ENCODE results near the gene FMN1. TPM values are rescaled to one million over a fixed set of nuclear protein-coding genes. Genes with fewer than 3 reads are reported as not detected.

FMN1 gene
- total and polyA plus RNA-seq, 2 experiments from 2014 or later, result 0.93 to 2.2 TPM

DNA sequence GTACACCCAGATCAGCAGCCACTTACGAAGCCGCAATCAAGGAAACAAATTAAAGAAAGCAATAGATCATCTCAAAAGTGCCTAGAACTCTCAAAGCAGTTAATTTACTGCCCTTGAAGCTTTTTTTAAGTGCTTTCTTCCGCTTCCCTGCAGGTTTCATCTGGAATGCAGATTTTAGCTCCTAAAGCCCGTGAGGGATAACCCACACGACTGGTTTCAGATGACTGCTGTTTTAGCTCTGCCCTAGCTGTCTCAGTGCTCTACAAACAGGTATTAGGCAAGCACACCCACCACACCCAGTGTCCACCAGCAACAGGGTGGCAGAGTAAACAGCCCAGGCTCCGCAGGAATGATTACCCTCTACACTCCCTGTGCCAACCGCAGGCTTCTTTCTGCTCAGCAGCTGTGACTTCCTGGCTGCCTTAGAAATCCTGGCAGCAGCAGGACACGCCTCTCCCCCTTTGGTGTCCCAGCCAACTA, 126.0 kb downstream of the FMN1 start:
- peak; percentile 39 for DNase-seq
- H4K20me1 ChIP-seq (ENCODE audit: insufficient read depth), result no peaks in the 10 kb centered on the region
- WGBS, 2 experiments (ENCODE audit: low coverage in 1 of 2, low lambda C conversion rate in 2 of 2, missing lambda C conversion rate in 2 of 2), result 37 to 48% methylated on average over 8 of the region's 8 CpGs
- 0 out of 2 replicates have a peak, but pooled peaks cover 10% of the 10 kb centered on the region for H3F3A ChIP-seq (ENCODE audit: insufficient read depth)
- H3K9ac ChIP-seq, result peak overlapping the region; percentile 68
- no peaks in the 10 kb centered on the region for H3K36me3 ChIP-seq (ENCODE audit: low read depth)
- TF ChIP-seq EZH2phosphoT487 (IDR thresholded peaks at IDR 0.05; ENCODE audit: insufficient read depth, low read depth) (no peak), EZH2 (IDR thresholded peaks at IDR 0.05; ENCODE audit: insufficient read depth, poor library complexity, severe bottlenecking) (no peak)
- peaks cover 31% of the 10 kb centered on the region for H3K4me1 ChIP-seq (ENCODE audit: insufficient read depth)
- H3K9me3 ChIP-seq (ENCODE audit: low read depth), result no peaks in the 10 kb centered on the region
- in situ Hi-C loops (cut with MboI), result no loop called here
- H3K4me2 ChIP-seq (ENCODE audit: unreplicated experiment), result peak overlapping the region; percentile 74
- H3K27me3 ChIP-seq (replicated peaks; ENCODE audit: insufficient read depth), result peaks cover 11% of the 10 kb centered on the region; the same call in 1 of the 2 replicates
- peak overlapping the region; percentile 60; the same call in 1 of the 2 replicates for H3K4me3 ChIP-seq
- H3K79me2 ChIP-seq (ENCODE audit: insufficient read depth), result no peaks in the 10 kb centered on the region
- no peaks in the 10 kb centered on the region for H3K9me2 ChIP-seq (ENCODE audit: insufficient read depth)
- peak overlapping the region; percentile 89 for H2AFZ ChIP-seq
- H3K27ac ChIP-seq, result peak overlapping the region; percentile 66

DNA sequence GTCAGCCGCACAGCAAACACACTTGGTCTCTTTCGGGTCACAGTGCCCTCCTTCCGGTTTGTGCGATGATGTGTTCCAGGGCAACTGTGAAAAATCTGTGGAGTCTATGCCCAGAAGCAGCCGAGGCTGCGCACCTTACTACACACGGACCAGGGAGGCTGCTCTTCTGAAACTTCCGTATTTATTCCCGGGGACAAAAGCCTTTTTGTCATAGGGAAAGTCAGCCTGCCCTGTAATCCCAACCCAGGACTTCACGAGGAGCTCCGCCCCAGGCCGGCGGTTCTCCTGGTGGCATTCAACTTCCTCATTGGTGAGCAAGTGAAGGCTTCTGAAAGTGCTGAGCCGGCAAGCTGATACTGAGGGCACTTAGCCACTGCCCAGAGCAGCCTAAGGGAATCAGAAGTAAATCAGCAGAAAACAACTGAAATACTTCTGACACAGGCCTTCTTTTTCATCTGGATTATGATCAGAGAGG, 126.5 kb downstream of the FMN1 start:
- 23 to 24% methylated on average over 14 of the region's 14 CpGs for WGBS, 2 experiments (ENCODE audit: low coverage in 1 of 2, low lambda C conversion rate in 2 of 2, missing lambda C conversion rate in 2 of 2)
- Histone ChIP-seq H3K27me3 (replicated peaks; ENCODE audit: insufficient read depth) (peaks cover 11% of the 10 kb centered on the region; the same call in 1 of the 2 replicates), H3K27ac (peak overlapping the region; percentile 66), H4K20me1 (ENCODE audit: insufficient read depth) (no peaks in the 10 kb centered on the region), H3K79me2 (ENCODE audit: insufficient read depth) (no peaks in the 10 kb centered on the region), H3F3A (ENCODE audit: insufficient read depth) (0 out of 2 replicates have a peak, but pooled peaks cover 10% of the 10 kb centered on the region), H3K9ac (peak overlapping the region; percentile 68), H3K36me3 (ENCODE audit: low read depth) (no peaks in the 10 kb centered on the region), H3K4me1 (ENCODE audit: insufficient read depth) (peaks cover 31% of the 10 kb centered on the region), H3K4me2 (ENCODE audit: unreplicated experiment) (peak overlapping the region; percentile 74), H3K9me2 (ENCODE audit: insufficient read depth) (no peaks in the 10 kb centered on the region), H3K9me3 (ENCODE audit: low read depth) (no peaks in the 10 kb centered on the region), H2AFZ (peak overlapping the region; percentile 89), H3K4me3 (peak overlapping the region; percentile 60)
- DNase-seq, result peak; percentile 68
- in situ Hi-C loops (cut with MboI), result no loop called here
- no peak for TF ChIP-seq EZH2 (IDR thresholded peaks at IDR 0.05; ENCODE audit: insufficient read depth, poor library complexity, severe bottlenecking)
- TF ChIP-seq EZH2phosphoT487 (IDR thresholded peaks at IDR 0.05; ENCODE audit: insufficient read depth, low read depth), result no peak

DNA sequence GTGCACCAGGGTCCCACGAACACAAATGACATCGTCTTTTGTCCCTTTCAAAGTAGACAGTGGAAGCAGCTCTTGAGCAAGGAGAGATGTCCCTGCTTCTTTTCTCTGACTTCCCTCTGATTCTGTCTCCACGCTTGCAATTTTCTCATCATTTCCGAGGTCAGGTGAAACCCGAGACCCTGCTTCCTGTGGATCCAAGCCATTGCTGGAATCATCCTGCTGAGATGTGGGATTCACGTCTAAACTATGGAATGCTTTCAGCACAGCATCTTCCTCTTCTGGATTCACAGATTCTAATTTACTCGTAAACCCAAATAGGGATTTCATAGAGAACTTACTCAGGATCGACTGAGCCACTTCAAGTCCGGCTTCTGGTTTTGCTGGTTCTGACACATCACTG, 127.1 kb downstream of the FMN1 start:
- Histone ChIP-seq H3K9ac (peak overlapping the region; percentile 68), H3K4me2 (ENCODE audit: unreplicated experiment) (peak overlapping the region; percentile 74), H3K9me2 (ENCODE audit: insufficient read depth) (no peaks in the 10 kb centered on the region), H3K79me2 (ENCODE audit: insufficient read depth) (no peaks in the 10 kb centered on the region), H3K27me3 (replicated peaks; ENCODE audit: insufficient read depth) (peaks cover 11% of the 10 kb centered on the region; the same call in 1 of the 2 replicates), H3F3A (ENCODE audit: insufficient read depth) (0 out of 2 replicates have a peak, but pooled peaks cover 10% of the 10 kb centered on the region), H3K4me3 (peak overlapping the region; percentile 60), H2AFZ (peak overlapping the region; percentile 89), H3K4me1 (ENCODE audit: insufficient read depth) (peaks cover 31% of the 10 kb centered on the region), H4K20me1 (ENCODE audit: insufficient read depth) (no peaks in the 10 kb centered on the region), H3K36me3 (ENCODE audit: low read depth) (no peaks in the 10 kb centered on the region), H3K9me3 (ENCODE audit: low read depth) (no peaks in the 10 kb centered on the region), H3K27ac (peak overlapping the region; percentile 66)
- 52 to 60% methylated on average over 9 of the region's 9 CpGs for WGBS, 2 experiments (ENCODE audit: low coverage in 1 of 2, low lambda C conversion rate in 2 of 2, missing lambda C conversion rate in 2 of 2)
- no peak for TF ChIP-seq EZH2 (IDR thresholded peaks at IDR 0.05; ENCODE audit: insufficient read depth, poor library complexity, severe bottlenecking)
- in situ Hi-C loops (cut with MboI), result no loop called here
- peak; percentile 66 for DNase-seq

DNA sequence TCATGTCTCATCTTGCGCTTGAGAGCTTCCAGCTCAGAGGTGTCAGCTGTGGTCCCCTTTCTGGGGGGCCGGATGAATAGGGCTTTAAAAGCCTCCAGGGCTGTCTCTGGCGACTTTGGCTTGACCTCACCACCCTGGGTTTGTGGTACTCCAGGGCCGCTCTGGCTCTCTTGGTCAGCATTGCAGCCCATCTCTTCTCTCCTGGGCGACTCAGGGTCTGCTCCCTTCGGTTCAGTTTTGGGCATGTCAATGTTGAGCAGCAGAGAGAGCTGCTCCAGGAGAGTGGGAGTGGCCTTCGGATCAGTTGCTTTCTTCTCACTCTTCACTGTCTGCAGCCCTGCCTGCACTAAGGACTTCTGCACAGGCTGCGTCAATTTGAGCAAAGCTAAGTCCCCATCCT, 127.9 kb downstream of the FMN1 start:
- Histone ChIP-seq H3K36me3 (ENCODE audit: low read depth) (no peaks in the 10 kb centered on the region), H4K20me1 (ENCODE audit: insufficient read depth) (no peaks in the 10 kb centered on the region), H3K79me2 (ENCODE audit: insufficient read depth) (no peaks in the 10 kb centered on the region), H3K4me2 (ENCODE audit: unreplicated experiment) (no peak overlapping the region), H2AFZ (no peak overlapping the region), H3K9me3 (ENCODE audit: low read depth) (no peaks in the 10 kb centered on the region), H3K9ac (no peak overlapping the region), H3K4me1 (ENCODE audit: insufficient read depth) (peaks cover 31% of the 10 kb centered on the region), H3K4me3 (no peak overlapping the region), H3K9me2 (ENCODE audit: insufficient read depth) (no peaks in the 10 kb centered on the region), H3F3A (ENCODE audit: insufficient read depth) (0 out of 2 replicates have a peak, but pooled peaks cover 10% of the 10 kb centered on the region), H3K27me3 (replicated peaks; ENCODE audit: insufficient read depth) (peaks cover 8% of the 10 kb centered on the region; the same call in 1 of the 2 replicates), H3K27ac (no peak overlapping the region)
- DNase-seq, result no peak
- 89 to 92% methylated on average over 8 of the region's 8 CpGs for WGBS, 2 experiments (ENCODE audit: low coverage in 1 of 2, low lambda C conversion rate in 2 of 2, missing lambda C conversion rate in 2 of 2)
- in situ Hi-C loops (cut with MboI), result no loop called here
- TF ChIP-seq EZH2phosphoT487 (IDR thresholded peaks at IDR 0.05; ENCODE audit: insufficient read depth, low read depth) (no peak), EZH2 (IDR thresholded peaks at IDR 0.05; ENCODE audit: insufficient read depth, poor library complexity, severe bottlenecking) (no peak)
